Karpas-422 (cell line): ENCODE measurements around the gene MED27. TPM values are rescaled to one million over a fixed set of nuclear protein-coding genes. Genes with fewer than 3 reads are reported as not detected.
"Not testable (repeated sequence)": the region's sequence is repeated elsewhere in the genome, so short reads cannot be mapped to it uniquely, and the experiment has no call there.

Source experiments
- DNase-seq: peaks from one replicate; pipeline ENCODE4 v3.0.0-alpha.2; 2015
- H2AFZ ChIP-seq: fragments of 200-600 bp; sonication (generic); 2 replicates; pipeline ENCODE4 v1.6.1; 2014; ENCODE audit warnings: antibody characterized with exemption, low read length, mixed read lengths
- H3K27ac ChIP-seq: fragments of 200-600 bp; sonication (generic); 2 replicates; pipeline ENCODE4 v1.5.1; 2014; ENCODE audit warnings: mild to moderate bottlenecking, low read length, moderate library complexity
- H3K27me3 ChIP-seq: fragments of 200-600 bp; sonication (generic); 2 replicates; pipeline ENCODE4 v1.6.1; 2014; ENCODE audit warnings: low read length, mixed read lengths
- H3K36me3 ChIP-seq: fragments of 200-600 bp; sonication (generic); 2 replicates; pipeline ENCODE4 v1.6.1; 2014; ENCODE audit warnings: low read length, mixed read lengths; ENCODE audit not compliant: insufficient read depth
- H3K4me1 ChIP-seq: fragments of 200-600 bp; sonication (generic); 2 replicates; pipeline ENCODE4 v1.6.1; 2014; ENCODE audit warnings: mild to moderate bottlenecking, low read length, mixed read lengths
- H3K4me2 ChIP-seq: fragments of 200-600 bp; sonication (generic); 2 replicates; pipeline ENCODE4 v1.6.1; 2014; ENCODE audit warnings: low read length, low read depth, mild to moderate bottlenecking; ENCODE audit not compliant: poor library complexity, severe bottlenecking
- H3K4me3 ChIP-seq: fragments of 200-600 bp; sonication (generic); 2 replicates; pipeline ENCODE4 v1.5.1; 2014; ENCODE audit warnings: mild to moderate bottlenecking, antibody characterized with exemption, low read length, mixed read lengths
- H3K79me2 ChIP-seq: fragments of 200-600 bp; sonication (generic); 2 replicates; pipeline ENCODE4 v1.6.1; 2014; ENCODE audit warnings: mild to moderate bottlenecking, low read length, mixed read lengths
- H3K9ac ChIP-seq: fragments of 200-600 bp; sonication (generic); 2 replicates; pipeline ENCODE4 v1.6.0; 2014; ENCODE audit warnings: low read length
- H3K9me2 ChIP-seq: fragments of 200-600 bp; sonication (generic), shearing (Covaris generic); replicated peaks from 2 replicates; pipeline ENCODE4 v1.6.0; 2014; ENCODE audit warnings: mild to moderate bottlenecking, low read length, moderate library complexity; ENCODE audit not compliant: insufficient read depth
- H3K9me3 ChIP-seq: fragments of 300-700, 200-600 bp; sonication (generic); 2 replicates; pipeline ENCODE4 v1.6.1; 2014; ENCODE audit warnings: low read length, mixed read lengths
- H4K20me1 ChIP-seq: fragments of 200-600 bp; sonication (generic); 2 replicates; pipeline ENCODE4 v1.6.1; 2014; ENCODE audit warnings: mild to moderate bottlenecking, antibody characterized with exemption, low read length, low read depth; ENCODE audit not compliant: insufficient read depth
- total RNA-seq: library from RNA; depleted of rRNA; stranded (reverse); fragments of >200 nt; shearing (Covaris generic); gene quantifications from 2 replicates; pipeline ENCODE4 v1.2.3, GENCODE V29; 2014; ENCODE audit warnings: low replicate concordance

MED27 gene
- total RNA-seq, 1 experiment from 2014 or later = 19.8 TPM

DNA sequence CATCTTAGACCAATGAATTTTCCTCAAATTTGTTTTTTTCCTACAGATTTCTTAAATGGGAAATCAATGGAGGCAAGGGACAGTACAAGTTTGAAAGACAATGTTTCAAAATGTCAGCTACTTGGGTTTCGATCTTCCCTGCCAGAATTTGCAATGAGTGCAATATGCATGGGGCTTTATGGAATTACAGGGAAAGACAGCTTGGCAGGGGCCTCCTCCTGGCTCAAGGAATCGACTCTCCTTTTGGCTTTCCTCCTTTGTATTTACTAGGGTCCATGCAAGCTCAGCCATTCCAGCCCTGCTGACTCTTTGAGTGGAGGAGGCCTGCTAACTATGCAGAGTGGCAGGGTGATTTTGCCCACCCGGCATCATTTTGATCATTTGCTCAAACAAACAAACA lies 63.2 kb downstream of the MED27 start:
- Histone ChIP-seq H3K27me3 (no peaks in the 10 kb centered on the region), H3K27ac (no peak overlapping the region), H3K4me1 (peaks cover under 1% of the 10 kb centered on the region; the same call in 1 of the 2 replicates), H4K20me1 (peaks cover 23% of the 10 kb centered on the region; the same call in 1 of the 2 replicates), H3K9ac (no peak overlapping the region), H3K9me2 (no peaks in the 10 kb centered on the region), H2AFZ (no peak overlapping the region), H3K4me3 (no peak overlapping the region), H3K79me2 (peaks cover 40% of the 10 kb centered on the region), H3K9me3 (no peaks in the 10 kb centered on the region), H3K36me3 (no peaks in the 10 kb centered on the region), H3K4me2 (no peak overlapping the region)
- no peak for DNase-seq

DNA sequence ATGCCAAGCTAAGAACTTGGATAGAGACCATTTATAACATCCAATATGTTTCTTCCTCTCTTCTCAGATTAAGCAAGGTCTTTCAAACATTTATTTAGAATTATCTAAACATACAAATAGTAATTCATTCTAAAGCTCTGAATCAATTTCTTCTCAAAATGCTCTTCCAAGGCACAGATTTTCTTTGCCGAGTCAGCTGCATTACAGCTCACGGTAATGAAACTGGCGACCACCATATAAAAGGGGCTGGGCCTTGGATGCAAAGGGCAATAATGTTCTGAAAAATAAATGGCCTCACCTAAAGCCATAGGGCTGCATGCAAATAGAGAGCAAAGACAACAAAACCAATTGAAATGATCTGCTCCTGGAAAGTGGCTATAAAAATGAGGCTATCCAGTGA lies 63.8 kb downstream of the MED27 start:
- H2AFZ ChIP-seq = no peak overlapping the region
- no peaks in the 10 kb centered on the region for H3K9me3 ChIP-seq
- peaks cover 18% of the 10 kb centered on the region; the same call in 1 of the 2 replicates for H4K20me1 ChIP-seq

DNA sequence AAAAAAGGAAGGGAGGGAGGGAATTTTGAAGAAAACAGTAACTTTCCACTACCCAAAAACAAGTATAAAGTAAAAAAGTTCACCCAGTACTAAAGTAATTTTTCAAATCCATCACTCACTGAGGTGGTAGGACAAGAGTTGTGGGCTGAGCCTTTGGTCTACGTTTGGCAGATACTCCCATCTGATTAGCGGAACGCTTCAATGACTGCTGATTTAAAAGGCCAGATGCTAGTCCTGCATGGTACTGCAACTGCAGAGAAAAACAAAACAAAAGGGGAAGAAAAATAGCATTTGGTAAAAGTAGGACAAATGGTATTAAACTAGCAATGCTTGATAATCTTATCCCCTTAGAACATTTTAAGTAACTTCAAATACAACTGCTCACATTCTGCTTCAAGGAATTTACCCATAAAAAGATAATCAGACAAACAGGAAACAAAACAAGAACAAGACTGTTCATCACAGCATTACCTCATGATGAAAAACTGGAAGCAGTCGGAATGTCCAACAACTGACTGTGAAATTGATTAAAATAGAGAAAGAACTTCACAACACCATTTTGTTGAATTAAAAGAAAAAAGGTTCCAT lies 65.4 kb downstream of the MED27 start:
- Histone ChIP-seq H3K4me1 (no peaks in the 10 kb centered on the region), H2AFZ (no peak overlapping the region), H3K27ac (no peak overlapping the region), H3K36me3 (no peaks in the 10 kb centered on the region), H3K9me2 (no peaks in the 10 kb centered on the region), H4K20me1 (peaks cover 8% of the 10 kb centered on the region; the same call in 1 of the 2 replicates), H3K27me3 (no peaks in the 10 kb centered on the region), H3K4me2 (no peak overlapping the region), H3K9ac (no peak overlapping the region), H3K9me3 (no peaks in the 10 kb centered on the region), H3K4me3 (no peak overlapping the region), H3K79me2 (peaks cover 33% of the 10 kb centered on the region)
- no peak for DNase-seq

More for the DNA sequence above, 63.8 kb downstream of the MED27 start:
- H3K36me3 ChIP-seq = no peaks in the 10 kb centered on the region
- no peak for DNase-seq
- H3K27ac ChIP-seq = no peak overlapping the region
- no peaks in the 10 kb centered on the region for H3K4me1 ChIP-seq
- peaks cover 40% of the 10 kb centered on the region for H3K79me2 ChIP-seq
- no peak overlapping the region for H3K9ac ChIP-seq
- no peaks in the 10 kb centered on the region for H3K9me2 ChIP-seq
- H3K4me2 ChIP-seq = no peak overlapping the region
- no peak overlapping the region for H3K4me3 ChIP-seq
- H3K27me3 ChIP-seq = no peaks in the 10 kb centered on the region

DNA sequence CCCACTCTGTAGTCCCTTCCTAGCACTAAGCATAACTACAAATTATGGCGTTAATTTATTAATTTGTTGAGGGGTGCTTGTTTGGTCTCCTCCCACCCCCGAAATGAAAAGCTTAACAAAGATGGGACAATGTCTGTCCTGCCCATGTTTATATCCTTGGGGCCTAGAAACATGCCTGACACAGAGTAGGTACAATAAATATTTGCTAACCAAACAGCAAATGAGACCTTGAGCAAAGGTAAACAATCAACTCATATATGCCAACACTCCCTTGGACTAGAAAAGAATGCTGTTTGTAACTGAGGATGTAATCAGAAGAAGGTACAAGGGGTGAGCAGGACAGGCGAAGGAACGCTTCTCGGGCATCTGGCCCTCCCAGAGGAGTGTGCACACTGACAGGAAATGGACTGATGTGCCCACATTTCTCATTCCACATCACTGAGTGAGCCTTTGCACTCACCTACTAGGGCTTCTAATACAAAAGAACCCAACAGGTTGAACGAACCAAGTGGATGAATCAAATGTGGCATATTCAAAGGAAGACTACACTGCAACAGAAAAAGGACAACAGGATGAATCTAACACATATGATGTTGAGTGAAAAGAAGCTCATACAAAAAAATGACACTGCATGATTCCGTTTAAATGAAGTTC lies 66.8 kb downstream of the MED27 start:
- Histone ChIP-seq H2AFZ (no peak overlapping the region), H3K79me2 (peaks cover 35% of the 10 kb centered on the region), H3K9ac (no peak overlapping the region), H3K4me2 (no peak overlapping the region), H3K27me3 (no peaks in the 10 kb centered on the region), H3K27ac (no peak overlapping the region), H3K36me3 (no peaks in the 10 kb centered on the region), H3K4me3 (no peak overlapping the region), H3K4me1 (no peaks in the 10 kb centered on the region), H3K9me3 (no peaks in the 10 kb centered on the region), H4K20me1 (0 out of 2 replicates have a peak, but pooled peaks cover 4% of the 10 kb centered on the region), H3K9me2 (no peaks in the 10 kb centered on the region)
- DNase-seq = no peak

DNA sequence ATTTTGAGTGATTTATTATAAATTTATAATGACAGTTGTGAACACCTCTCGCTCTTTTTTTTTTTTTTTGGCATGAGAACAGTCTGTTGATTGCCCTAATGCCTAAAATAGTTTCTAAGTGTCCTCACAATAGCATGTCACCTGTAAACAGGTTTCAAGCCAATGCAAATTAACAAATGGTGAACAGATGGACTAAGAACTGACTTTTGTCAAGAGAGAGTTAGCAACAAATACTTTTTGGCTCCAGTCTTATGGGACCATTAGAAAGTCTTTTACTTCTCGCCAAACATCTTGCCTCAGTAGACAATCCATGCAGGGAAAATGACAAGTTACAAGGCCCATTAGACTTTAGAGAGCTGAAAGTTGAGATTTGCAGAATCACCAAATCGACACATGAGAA lies 67.8 kb downstream of the MED27 start:
- Histone ChIP-seq H2AFZ (no peak overlapping the region), H3K9me3 (no peaks in the 10 kb centered on the region), H3K27ac (no peak overlapping the region), H3K4me3 (no peak overlapping the region), H3K36me3 (no peaks in the 10 kb centered on the region), H3K4me1 (no peaks in the 10 kb centered on the region), H3K9me2 (no peaks in the 10 kb centered on the region), H3K79me2 (peaks cover 32% of the 10 kb centered on the region), H3K9ac (no peak overlapping the region), H3K4me2 (no peak overlapping the region), H3K27me3 (no peaks in the 10 kb centered on the region), H4K20me1 (0 out of 2 replicates have a peak, but pooled peaks cover 4% of the 10 kb centered on the region)
- DNase-seq = no peak

DNA sequence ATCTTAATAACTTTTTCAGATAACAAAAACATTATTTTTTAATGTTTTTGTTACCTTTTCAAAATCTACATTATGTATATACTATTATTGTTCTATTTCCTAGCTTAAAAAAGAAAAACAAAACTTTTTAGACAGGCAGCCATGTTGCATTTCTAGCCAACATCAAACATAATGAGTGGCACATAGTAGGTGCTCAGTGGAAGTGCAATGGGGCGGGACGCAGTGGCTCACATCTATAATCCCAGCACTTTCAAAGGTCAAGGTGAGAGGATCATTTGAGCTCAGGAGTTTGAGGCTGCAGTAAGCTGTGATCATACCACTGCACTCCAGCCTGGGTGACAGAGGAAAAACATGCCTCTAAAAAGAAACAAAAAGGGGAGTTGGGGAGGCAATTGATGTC lies 68.4 kb downstream of the MED27 start:
- H3K9me3 ChIP-seq = no peaks in the 10 kb centered on the region
- H3K79me2 ChIP-seq = peaks cover 29% of the 10 kb centered on the region
- H2AFZ ChIP-seq = no peak overlapping the region
- no peaks in the 10 kb centered on the region for H3K9me2 ChIP-seq
- no peak for DNase-seq
- H3K4me1 ChIP-seq = no peaks in the 10 kb centered on the region
- H3K4me2 ChIP-seq = no peak overlapping the region
- 0 out of 2 replicates have a peak, but pooled peaks cover 4% of the 10 kb centered on the region for H4K20me1 ChIP-seq
- H3K36me3 ChIP-seq = no peaks in the 10 kb centered on the region
- H3K4me3 ChIP-seq = no peak overlapping the region
- H3K27me3 ChIP-seq = no peaks in the 10 kb centered on the region
- H3K9ac ChIP-seq = no peak overlapping the region
- no peak overlapping the region for H3K27ac ChIP-seq

DNA sequence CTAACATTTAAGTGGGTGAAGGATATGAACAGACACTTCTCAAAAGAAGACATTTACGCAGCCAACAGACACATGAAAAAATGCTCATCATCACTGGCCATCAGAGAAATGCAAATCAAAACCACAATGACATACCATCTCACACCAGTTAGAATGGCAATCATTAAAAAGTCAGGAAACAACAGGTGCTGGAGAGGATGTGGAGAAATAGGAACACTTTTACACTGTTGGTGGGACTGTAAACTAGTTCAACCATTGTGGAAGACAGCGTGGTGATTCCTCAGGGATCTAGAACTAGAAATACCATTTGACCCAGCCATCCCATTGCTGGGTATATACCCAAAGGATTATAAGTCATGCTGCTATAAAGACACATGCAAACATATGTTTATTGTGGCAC lies 69.5 kb downstream of the MED27 start:
- not testable (repeated sequence) for H3K4me1 ChIP-seq, H4K20me1 ChIP-seq, H3K9ac ChIP-seq, H3K4me3 ChIP-seq, H3K27ac ChIP-seq, H3K27me3 ChIP-seq, H2AFZ ChIP-seq, H3K4me2 ChIP-seq, H3K9me3 ChIP-seq, H3K36me3 ChIP-seq, H3K9me2 ChIP-seq, DNase-seq
- peaks cover 23% of the 10 kb centered on the region for H3K79me2 ChIP-seq

DNA sequence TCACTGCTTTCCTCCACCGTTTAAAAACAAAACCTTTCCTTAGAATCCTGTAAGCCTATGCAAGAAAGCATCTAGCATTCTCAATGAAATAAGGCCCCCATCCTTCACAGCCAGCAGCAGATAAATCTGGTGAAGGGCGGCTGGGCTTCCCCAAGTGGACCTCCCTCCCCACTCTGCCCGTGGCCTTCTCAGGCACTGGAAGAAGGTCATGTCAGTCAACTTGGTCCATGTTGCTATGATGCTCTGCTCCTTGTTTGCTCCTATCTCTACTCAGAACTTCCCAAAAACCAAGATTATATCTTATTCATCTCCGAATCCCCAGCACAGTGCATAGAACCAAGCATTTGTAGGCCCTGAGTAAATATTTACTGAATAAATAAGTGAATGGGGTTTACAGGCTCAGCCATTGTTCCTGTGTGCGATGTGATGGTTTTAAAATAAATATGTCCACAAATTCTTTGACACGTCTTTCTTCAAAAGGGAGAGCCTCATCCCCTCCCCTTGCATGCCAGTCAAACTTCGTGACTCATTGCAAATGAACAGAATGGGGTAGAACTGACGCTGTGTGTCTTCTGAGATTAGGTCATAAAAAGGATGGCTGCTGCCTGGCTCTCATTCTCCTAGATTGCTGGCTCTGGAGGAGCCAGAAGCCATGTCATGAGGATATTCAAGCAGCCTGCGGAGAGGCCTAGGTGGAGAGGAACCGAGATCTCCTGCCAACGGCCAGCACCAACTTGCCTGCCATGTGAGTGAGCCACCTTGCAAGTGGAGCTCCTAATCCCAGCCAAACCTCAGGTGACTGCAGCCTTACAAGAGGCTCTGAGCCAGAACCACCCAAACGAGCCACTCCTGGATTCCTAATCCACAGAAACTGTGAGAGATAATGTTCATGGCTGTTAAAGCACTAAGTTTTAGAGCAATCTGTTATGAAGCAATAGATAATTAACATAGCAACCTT lies 70.5 kb downstream of the MED27 start:
- Histone ChIP-seq H3K27me3 (no peaks in the 10 kb centered on the region), H2AFZ (no peak overlapping the region), H3K36me3 (no peaks in the 10 kb centered on the region), H3K4me3 (no peak overlapping the region), H3K4me2 (no peak overlapping the region), H3K9ac (no peak overlapping the region), H3K9me2 (no peaks in the 10 kb centered on the region), H3K79me2 (peaks cover 19% of the 10 kb centered on the region), H3K9me3 (no peaks in the 10 kb centered on the region), H3K27ac (no peak overlapping the region), H4K20me1 (0 out of 2 replicates have a peak, but pooled peaks cover 8% of the 10 kb centered on the region), H3K4me1 (no peaks in the 10 kb centered on the region)
- DNase-seq = no peak
